Stimulated activated CD8-positive, alpha-beta memory T cell treated with anti-CD3 and anti-CD28 coated beads, Interleukin-15, amount 100 ng/mL, for 24 hours (primary cell): ENCODE results near the gene DAO.
A peak's percentile ranks its signal among the peaks of the same experiment; 100 is the strongest.
"Not testable (repeated sequence)": the region's sequence is repeated elsewhere in the genome, so short reads cannot be mapped to it uniquely, and the experiment has no call there.

Experiments used
- DNase-seq: peaks from one replicate; pipeline ENCODE4 v3.0.0-alpha.2; 2020; ENCODE audit warnings: low read depth

DAO gene

GRCh38 chr12:108850854-108851573, 28.9 kb upstream of the DAO start:
- no peak for DNase-seq

GRCh38 chr12:108852674-108853309, 27.1 kb upstream of the DAO start:
- DNase-seq: no peak

- no peak for DNase-seq
Measured at GRCh38 chr12:108853426-108853825, 26.5 kb upstream of the DAO start.

- DNase-seq: no peak
Measured at GRCh38 chr12:108853981-108854446, 25.9 kb upstream of the DAO start.

GRCh38 chr12:108854451-108855283, 25.2 kb upstream of the DAO start:
- no peak for DNase-seq

- DNase-seq: no peak
Measured at GRCh38 chr12:108855284-108856169, 24.4 kb upstream of the DAO start.

- no peak for DNase-seq
Measured at GRCh38 chr12:108856170-108856427, 23.8 kb upstream of the DAO start.

GRCh38 chr12:108856428-108857157, 23.3 kb upstream of the DAO start:
- DNase-seq: peak; percentile 21

- DNase-seq: no peak
Measured at GRCh38 chr12:108857158-108857407, 22.8 kb upstream of the DAO start.

- no peak for DNase-seq
Measured at GRCh38 chr12:108858311-108859074, 21.4 kb upstream of the DAO start.

- DNase-seq: not testable (repeated sequence)
Measured at GRCh38 chr12:108859141-108859922, 20.6 kb upstream of the DAO start.

- DNase-seq: no peak
Measured at GRCh38 chr12:108859923-108860291, 20.0 kb upstream of the DAO start.

- DNase-seq: no peak
Measured at GRCh38 chr12:108860443-108860842, 19.4 kb upstream of the DAO start.

GRCh38 chr12:108861878-108862587, 17.9 kb upstream of the DAO start:
- no peak for DNase-seq

- no peak for DNase-seq
Measured at GRCh38 chr12:108862588-108862959, 17.3 kb upstream of the DAO start.

- no peak for DNase-seq
Measured at GRCh38 chr12:108865169-108865568, 14.7 kb upstream of the DAO start.

GRCh38 chr12:108866083-108866482, 13.8 kb upstream of the DAO start:
- DNase-seq: not testable (repeated sequence)

- no peak for DNase-seq
Measured at GRCh38 chr12:108868781-108869180, 11.1 kb upstream of the DAO start.

- DNase-seq: no peak
Measured at GRCh38 chr12:108875280-108875679, 4.6 kb upstream of the DAO start.
